ENCODE data around the gene DNAJC4.

GRCh38 chr11:64196626-64197025 lies 33.7 kb upstream of the DNAJC4 start:
- TF ChIP-seq, protein P1, sequence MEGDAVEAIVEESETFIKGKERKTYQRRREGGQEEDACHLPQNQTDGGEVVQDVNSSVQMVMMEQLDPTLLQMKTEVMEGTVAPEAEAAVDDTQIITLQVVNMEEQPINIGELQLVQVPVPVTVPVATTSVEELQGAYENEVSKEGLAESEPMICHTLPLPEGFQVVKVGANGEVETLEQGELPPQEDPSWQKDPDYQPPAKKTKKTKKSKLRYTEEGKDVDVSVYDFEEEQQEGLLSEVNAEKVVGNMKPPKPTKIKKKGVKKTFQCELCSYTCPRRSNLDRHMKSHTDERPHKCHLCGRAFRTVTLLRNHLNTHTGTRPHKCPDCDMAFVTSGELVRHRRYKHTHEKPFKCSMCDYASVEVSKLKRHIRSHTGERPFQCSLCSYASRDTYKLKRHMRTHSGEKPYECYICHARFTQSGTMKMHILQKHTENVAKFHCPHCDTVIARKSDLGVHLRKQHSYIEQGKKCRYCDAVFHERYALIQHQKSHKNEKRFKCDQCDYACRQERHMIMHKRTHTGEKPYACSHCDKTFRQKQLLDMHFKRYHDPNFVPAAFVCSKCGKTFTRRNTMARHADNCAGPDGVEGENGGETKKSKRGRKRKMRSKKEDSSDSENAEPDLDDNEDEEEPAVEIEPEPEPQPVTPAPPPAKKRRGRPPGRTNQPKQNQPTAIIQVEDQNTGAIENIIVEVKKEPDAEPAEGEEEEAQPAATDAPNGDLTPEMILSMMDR (IDR thresholded peaks at IDR 0.05; ENCODE audit: poor library complexity) = no peak
- TF ChIP-seq EZH2phosphoT487 (IDR thresholded peaks at IDR 0.05; ENCODE audit: low read depth, severe bottlenecking, unreplicated experiment) = no peak

All from hepatocyte (in vitro differentiated cells).